ENCODE results near the gene SLC22A13.
"Not testable (repeated sequence)": the region's sequence is repeated elsewhere in the genome, so short reads cannot be mapped to it uniquely, and the experiment has no call there.

The SLC22A13 gene

DNA sequence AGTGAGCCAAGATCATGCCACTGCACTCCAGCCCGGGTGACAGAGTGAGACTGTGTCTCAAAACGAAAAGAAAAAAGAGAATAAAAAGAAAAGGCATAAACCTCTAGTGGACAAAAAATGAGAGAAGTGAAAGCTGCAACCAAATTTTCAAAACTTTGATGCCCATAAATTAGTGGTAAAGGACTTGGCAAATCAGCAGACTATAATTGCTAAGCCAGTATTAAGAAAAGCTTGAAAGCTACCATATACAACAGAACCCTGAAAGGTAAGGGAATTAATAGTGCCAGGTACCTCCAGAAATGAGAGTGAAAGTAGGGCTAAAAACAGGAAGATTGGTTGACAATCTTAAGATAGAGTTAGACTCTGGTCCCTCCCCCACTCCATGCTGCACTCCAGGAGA lies 32.9 kb upstream of the SLC22A13 start:
- H3K4me1 ChIP-seq (ENCODE audit: control insufficient read depth in 1 of 2, insufficient read depth in 2 of 2, low read length in 2 of 2): no peaks in the 10 kb centered on the region
- H3K79me1 ChIP-seq (ENCODE audit: low read length): no peaks in the 10 kb centered on the region
- H3K9me3 ChIP-seq (ENCODE audit: insufficient read depth, low read depth, low read length): no peaks in the 10 kb centered on the region
- H3K27ac ChIP-seq (ENCODE audit: low read depth, low read length): no peak overlapping the region
- H3K18ac ChIP-seq (ENCODE audit: low read length): no peak overlapping the region
- no CpG with 5 or more reads among the region's 2 CpGs for WGBS (ENCODE audit: extremely low coverage, insufficient coverage, insufficient read length)
- no peak overlapping the region for H4K12ac ChIP-seq (ENCODE audit: low read depth, low read length)
- no peak for DNase-seq
- H2BK120ac ChIP-seq (ENCODE audit: insufficient read depth, low read length, poor library complexity): no peak overlapping the region
- H3K9ac ChIP-seq (ENCODE audit: low read length): no peak overlapping the region
- H2AFZ ChIP-seq (ENCODE audit: insufficient read depth, low read length, poor library complexity): no peak overlapping the region
- peaks cover 2 to 5% of the 10 kb centered on the region in 2 experiments for H3K36me3 ChIP-seq (ENCODE audit: control insufficient read depth in 1 of 2, insufficient read depth in 2 of 2, low read length in 2 of 2)
- H4K8ac ChIP-seq (ENCODE audit: low read depth, low read length): no peak overlapping the region
- no peak overlapping the region for H3K23ac ChIP-seq (ENCODE audit: low read length)
- H2BK5ac ChIP-seq (ENCODE audit: low read depth, low read length, poor library complexity): no peak overlapping the region
- no peak overlapping the region for H3K4me3 ChIP-seq (ENCODE audit: low read depth, low read length)
- H3K4me2 ChIP-seq (ENCODE audit: low read length): no peak overlapping the region
- H3K4ac ChIP-seq (ENCODE audit: low read depth, low read length): no peak overlapping the region
- H2AK5ac ChIP-seq (ENCODE audit: low read length): no peak overlapping the region
- no peak overlapping the region for H2BK12ac ChIP-seq (ENCODE audit: low read length)
- no peaks in the 10 kb centered on the region for H3K27me3 ChIP-seq (ENCODE audit: insufficient read depth, low read length)
- H4K91ac ChIP-seq (ENCODE audit: low read depth, low read length): no peak overlapping the region
- H3K79me2 ChIP-seq (ENCODE audit: control insufficient read depth, insufficient read depth, low read length, poor library complexity): no peaks in the 10 kb centered on the region
- H3K14ac ChIP-seq (ENCODE audit: low read length): no peak overlapping the region

- Histone ChIP-seq H3K23ac (ENCODE audit: low read length) (no peak overlapping the region), H2AK5ac (ENCODE audit: low read length) (no peak overlapping the region), H2BK5ac (ENCODE audit: low read depth, low read length, poor library complexity) (no peak overlapping the region), H3K4ac (ENCODE audit: low read depth, low read length) (no peak overlapping the region), H3K14ac (ENCODE audit: low read length) (no peak overlapping the region), H3K4me3 (ENCODE audit: low read depth, low read length) (no peak overlapping the region), H3K79me2 (ENCODE audit: control insufficient read depth, insufficient read depth, low read length, poor library complexity) (no peaks in the 10 kb centered on the region), H3K27me3 (ENCODE audit: insufficient read depth, low read length) (no peaks in the 10 kb centered on the region), H4K12ac (ENCODE audit: low read depth, low read length) (no peak overlapping the region), H4K91ac (ENCODE audit: low read depth, low read length) (no peak overlapping the region), H3K9me3 (ENCODE audit: insufficient read depth, low read depth, low read length) (no peaks in the 10 kb centered on the region), H3K27ac (ENCODE audit: low read depth, low read length) (no peak overlapping the region), H4K8ac (ENCODE audit: low read depth, low read length) (no peak overlapping the region), H3K4me2 (ENCODE audit: low read length) (no peak overlapping the region), H3K9ac (ENCODE audit: low read length) (no peak overlapping the region), H3K18ac (ENCODE audit: low read length) (no peak overlapping the region), H2AFZ (ENCODE audit: insufficient read depth, low read length, poor library complexity) (no peak overlapping the region), H3K79me1 (ENCODE audit: low read length) (no peaks in the 10 kb centered on the region), H3K4me1 (ENCODE audit: control insufficient read depth in 1 of 2, insufficient read depth in 2 of 2, low read length in 2 of 2) (no peaks in the 10 kb centered on the region), H3K36me3 (ENCODE audit: control insufficient read depth in 1 of 2, insufficient read depth in 2 of 2, low read length in 2 of 2) (peaks cover 2 to 7% of the 10 kb centered on the region in 2 experiments), H2BK12ac (ENCODE audit: low read length) (no peak overlapping the region), H2BK120ac (ENCODE audit: insufficient read depth, low read length, poor library complexity) (no peak overlapping the region)
- peak in 1 of 2 donors; percentile 23 for DNase-seq
These were observed 30.1 kb upstream of the SLC22A13 start for GRCh38 chr3:38235466-38235865.

DNA sequence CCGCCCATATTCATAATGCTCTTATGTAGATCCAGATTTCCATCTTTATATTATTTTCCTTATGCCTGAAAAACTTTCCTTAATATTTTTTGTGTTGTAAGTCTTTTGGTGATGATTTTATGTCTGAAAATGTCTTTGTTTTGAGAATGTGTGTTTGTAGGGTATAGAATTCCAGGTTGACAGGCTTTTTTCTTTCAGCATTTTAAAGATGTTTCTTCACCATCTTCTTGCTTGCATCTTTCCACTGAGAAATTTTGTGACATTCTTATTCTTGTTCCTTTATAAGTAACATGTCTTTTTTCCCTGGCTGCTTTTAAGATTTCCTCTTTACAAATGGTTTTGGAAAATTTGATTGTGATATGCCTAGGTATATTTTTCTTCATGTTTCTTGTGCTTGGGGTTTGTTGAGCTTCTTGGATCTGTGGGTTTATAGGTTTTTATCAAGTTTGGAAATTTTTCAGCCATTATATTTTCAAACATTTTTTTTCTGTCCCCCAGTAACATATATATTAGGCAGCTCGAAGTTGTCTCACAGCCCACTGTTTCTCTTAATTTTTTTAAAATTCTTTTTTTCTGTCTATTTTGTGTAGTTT lies 27.1 kb upstream of the SLC22A13 start:
- no peak overlapping the region for H4K8ac ChIP-seq (ENCODE audit: low read depth, low read length)
- no peak overlapping the region for H4K12ac ChIP-seq (ENCODE audit: low read depth, low read length)
- H3K27me3 ChIP-seq (ENCODE audit: insufficient read depth, low read length): no peaks in the 10 kb centered on the region
- H3K14ac ChIP-seq (ENCODE audit: low read length): no peak overlapping the region
- H4K91ac ChIP-seq (ENCODE audit: low read depth, low read length): no peak overlapping the region
- no peak overlapping the region for H2AFZ ChIP-seq (ENCODE audit: insufficient read depth, low read length, poor library complexity)
- no peak overlapping the region for H3K4me3 ChIP-seq (ENCODE audit: low read depth, low read length)
- no peak overlapping the region for H2AK5ac ChIP-seq (ENCODE audit: low read length)
- DNase-seq: no peak
- no peak overlapping the region for H3K4me2 ChIP-seq (ENCODE audit: low read length)
- H3K36me3 ChIP-seq (ENCODE audit: control insufficient read depth in 1 of 2, insufficient read depth in 2 of 2, low read length in 2 of 2): peaks cover 2 to 3% of the 10 kb centered on the region in 2 experiments
- H2BK12ac ChIP-seq (ENCODE audit: low read length): no peak overlapping the region
- H3K23ac ChIP-seq (ENCODE audit: low read length): no peak overlapping the region
- H2BK120ac ChIP-seq (ENCODE audit: insufficient read depth, low read length, poor library complexity): no peak overlapping the region
- H3K18ac ChIP-seq (ENCODE audit: low read length): no peak overlapping the region
- no peaks in the 10 kb centered on the region for H3K79me1 ChIP-seq (ENCODE audit: low read length)
- H3K79me2 ChIP-seq (ENCODE audit: control insufficient read depth, insufficient read depth, low read length, poor library complexity): no peaks in the 10 kb centered on the region
- H3K9me3 ChIP-seq (ENCODE audit: insufficient read depth, low read depth, low read length): no peaks in the 10 kb centered on the region
- H3K4me1 ChIP-seq (ENCODE audit: control insufficient read depth in 1 of 2, insufficient read depth in 2 of 2, low read length in 2 of 2): no peaks in the 10 kb centered on the region
- no peak overlapping the region for H3K27ac ChIP-seq (ENCODE audit: low read depth, low read length)
- no CpG with 5 or more reads among the region's 2 CpGs for WGBS (ENCODE audit: extremely low coverage, insufficient coverage, insufficient read length)
- H3K4ac ChIP-seq (ENCODE audit: low read depth, low read length): no peak overlapping the region
- no peak overlapping the region for H2BK5ac ChIP-seq (ENCODE audit: low read depth, low read length, poor library complexity)
- no peak overlapping the region for H3K9ac ChIP-seq (ENCODE audit: low read length)

DNA sequence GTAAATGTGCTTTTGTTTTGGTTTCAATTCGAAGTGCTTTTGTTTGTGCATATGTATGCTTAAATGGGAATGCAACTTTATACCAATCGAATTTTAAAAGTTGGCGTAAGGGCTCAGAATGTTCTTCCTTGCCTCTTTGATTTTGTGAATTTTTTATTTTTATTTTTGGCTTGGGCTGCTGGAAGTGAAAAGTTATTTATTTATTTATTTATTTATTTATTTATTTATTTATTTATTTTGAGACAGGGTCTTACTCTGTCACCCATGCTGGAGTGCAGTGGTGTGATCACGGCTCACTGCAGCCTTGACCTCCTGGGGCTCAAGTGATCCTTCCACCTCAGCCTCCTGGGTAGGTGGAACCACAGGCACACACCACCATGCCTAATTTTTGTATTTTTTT lies 22.8 kb upstream of the SLC22A13 start:
- not testable (repeated sequence) for H3K4me3 ChIP-seq (ENCODE audit: low read depth, low read length); H3K9me3 ChIP-seq (ENCODE audit: insufficient read depth, low read depth, low read length); H3K27ac ChIP-seq (ENCODE audit: low read depth, low read length); H3K18ac ChIP-seq (ENCODE audit: low read length); H3K27me3 ChIP-seq (ENCODE audit: insufficient read depth, low read length); H3K9ac ChIP-seq (ENCODE audit: low read length); H3K23ac ChIP-seq (ENCODE audit: low read length); H3K79me2 ChIP-seq (ENCODE audit: control insufficient read depth, insufficient read depth, low read length, poor library complexity); H3K4me1 ChIP-seq (ENCODE audit: control insufficient read depth in 1 of 2, insufficient read depth in 2 of 2, low read length in 2 of 2); H3K4me2 ChIP-seq (ENCODE audit: low read length); H2AFZ ChIP-seq (ENCODE audit: insufficient read depth, low read length, poor library complexity); H2AK5ac ChIP-seq (ENCODE audit: low read length); DNase-seq; H2BK5ac ChIP-seq (ENCODE audit: low read depth, low read length, poor library complexity); H3K14ac ChIP-seq (ENCODE audit: low read length); H3K79me1 ChIP-seq (ENCODE audit: low read length); H4K8ac ChIP-seq (ENCODE audit: low read depth, low read length); H4K12ac ChIP-seq (ENCODE audit: low read depth, low read length); H2BK120ac ChIP-seq (ENCODE audit: insufficient read depth, low read length, poor library complexity); H2BK12ac ChIP-seq (ENCODE audit: low read length); H4K91ac ChIP-seq (ENCODE audit: low read depth, low read length); H3K4ac ChIP-seq (ENCODE audit: low read depth, low read length); H3K36me3 ChIP-seq (ENCODE audit: control insufficient read depth in 1 of 2, insufficient read depth in 2 of 2, low read length in 2 of 2)
- WGBS (ENCODE audit: extremely low coverage, insufficient coverage, insufficient read length): no CpG with 5 or more reads among the region's 4 CpGs
